ENCODE measurements around the gene ACAT1. TPM values are rescaled to one million over a fixed set of nuclear protein-coding genes. Genes with fewer than 3 reads are reported as not detected.

The ACAT1 gene
- total RNA-seq, 3 donors from 2014 or later (not counting 1 experiment from before 2014, with no cell fraction given), result 7.4 to 15.4 (median 10.9) TPM

DNA sequence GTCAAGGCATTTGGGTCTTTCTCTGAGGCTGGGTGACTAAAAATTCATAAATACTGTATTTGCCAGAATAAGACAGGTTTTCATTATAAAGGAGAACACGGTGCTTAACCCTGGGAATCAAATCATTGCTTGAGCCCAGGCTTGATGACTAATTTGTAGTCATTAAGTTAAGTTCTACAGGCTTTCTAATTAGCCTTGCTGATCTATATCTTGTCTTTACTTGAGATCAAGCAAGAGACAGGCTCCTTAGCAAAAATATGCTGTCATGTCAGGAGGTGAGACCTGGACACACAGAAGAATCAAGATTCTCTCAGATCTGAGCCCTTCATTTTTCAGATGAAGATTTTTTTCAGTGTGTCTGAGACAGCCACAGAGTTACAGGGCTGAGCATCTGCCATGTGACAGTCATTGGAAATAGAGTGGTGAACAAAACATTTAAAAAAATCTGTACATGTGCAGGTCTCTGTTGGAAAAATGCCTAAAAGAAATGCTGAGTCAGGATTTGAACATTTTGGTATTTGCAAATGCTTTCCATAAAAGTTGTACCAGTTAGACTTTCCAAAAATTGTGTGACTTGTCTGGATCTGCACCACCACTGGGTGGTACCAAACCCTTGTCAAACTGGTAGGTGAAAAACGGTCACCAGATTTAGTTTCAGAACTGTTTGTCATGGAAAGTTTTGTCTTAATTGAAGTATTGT lies 14.6 kb downstream of the ACAT1 start:
- H3K4me3 Mint-ChIP-seq, result no peak overlapping the region
- Histone ChIP-seq H3K27me3 (ENCODE audit: control insufficient read depth, insufficient read depth, low read length) (no peaks in the 10 kb centered on the region), H3K36me3 (ENCODE audit: control insufficient read depth, insufficient read depth, low read length) (peaks cover 25% of the 10 kb centered on the region), H3K9me3 (ENCODE audit: control insufficient read depth, insufficient read depth, low read length) (no peaks in the 10 kb centered on the region), H3K4me1 (ENCODE audit: control insufficient read depth, insufficient read depth, low read length) (no peaks in the 10 kb centered on the region), H3K4me3 (ENCODE audit: low read length) (no peak overlapping the region), H3K27ac (ENCODE audit: low read length) (no peak overlapping the region)
- 66% methylated on average over 2 of the region's 2 CpGs for WGBS (ENCODE audit: insufficient coverage)
- intact Hi-C loops (cut with micrococcal nuclease), result no loop called here
- TF ChIP-seq, protein P1, sequence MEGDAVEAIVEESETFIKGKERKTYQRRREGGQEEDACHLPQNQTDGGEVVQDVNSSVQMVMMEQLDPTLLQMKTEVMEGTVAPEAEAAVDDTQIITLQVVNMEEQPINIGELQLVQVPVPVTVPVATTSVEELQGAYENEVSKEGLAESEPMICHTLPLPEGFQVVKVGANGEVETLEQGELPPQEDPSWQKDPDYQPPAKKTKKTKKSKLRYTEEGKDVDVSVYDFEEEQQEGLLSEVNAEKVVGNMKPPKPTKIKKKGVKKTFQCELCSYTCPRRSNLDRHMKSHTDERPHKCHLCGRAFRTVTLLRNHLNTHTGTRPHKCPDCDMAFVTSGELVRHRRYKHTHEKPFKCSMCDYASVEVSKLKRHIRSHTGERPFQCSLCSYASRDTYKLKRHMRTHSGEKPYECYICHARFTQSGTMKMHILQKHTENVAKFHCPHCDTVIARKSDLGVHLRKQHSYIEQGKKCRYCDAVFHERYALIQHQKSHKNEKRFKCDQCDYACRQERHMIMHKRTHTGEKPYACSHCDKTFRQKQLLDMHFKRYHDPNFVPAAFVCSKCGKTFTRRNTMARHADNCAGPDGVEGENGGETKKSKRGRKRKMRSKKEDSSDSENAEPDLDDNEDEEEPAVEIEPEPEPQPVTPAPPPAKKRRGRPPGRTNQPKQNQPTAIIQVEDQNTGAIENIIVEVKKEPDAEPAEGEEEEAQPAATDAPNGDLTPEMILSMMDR (IDR thresholded peaks at IDR 0.05), result no peak
- H3K4me1 Mint-ChIP-seq, result no peaks in the 10 kb centered on the region
- H3K27me3 Mint-ChIP-seq (ENCODE audit: low read depth in 2 of 2), result no peaks in the 10 kb centered on the region
- ATAC-seq, result no peak
- H3K27ac Mint-ChIP-seq, result peak overlapping the region in 1 of 2 donors; percentile 34
- no peaks in the 10 kb centered on the region for H3K36me3 Mint-ChIP-seq
- no peaks in the 10 kb centered on the region for H3K9me3 Mint-ChIP-seq
- peak in 1 of 2 donors; percentile 48 for DNase-seq

DNA sequence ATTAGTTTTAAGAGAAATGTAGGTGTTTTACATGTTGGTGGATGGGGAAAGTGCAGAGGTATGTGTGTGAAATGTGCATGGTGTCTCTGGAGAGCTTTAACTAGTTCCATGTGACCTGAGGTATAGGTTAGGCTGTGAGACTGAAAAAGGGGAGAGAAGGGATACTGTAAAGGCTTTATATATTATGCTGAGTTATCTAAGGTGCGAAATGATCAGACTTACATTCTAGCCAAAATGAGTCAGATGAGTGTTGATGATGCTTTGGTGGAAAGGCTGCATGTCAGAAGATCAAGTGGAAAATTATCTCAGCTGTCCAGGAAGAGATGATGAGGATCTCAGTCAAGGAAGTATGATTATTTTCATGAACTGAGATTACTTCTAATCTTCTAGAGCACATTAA lies 15.8 kb downstream of the ACAT1 start:
- H3K27ac ChIP-seq (ENCODE audit: low read length), result no peak overlapping the region
- ATAC-seq (no peak), DNase-seq (no peak)
- no peaks in the 10 kb centered on the region for H3K9me3 Mint-ChIP-seq
- intact Hi-C loops (cut with micrococcal nuclease), result no loop called here
- H3K4me3 Mint-ChIP-seq, result no peak overlapping the region
- no peaks in the 10 kb centered on the region for H3K27me3 ChIP-seq (ENCODE audit: control insufficient read depth, insufficient read depth, low read length)
- no peaks in the 10 kb centered on the region for H3K36me3 Mint-ChIP-seq
- H3K27ac Mint-ChIP-seq, result peak overlapping the region; percentile 4 to 37
- no peak overlapping the region for H3K4me3 ChIP-seq (ENCODE audit: low read length)
- no peaks in the 10 kb centered on the region for H3K9me3 ChIP-seq (ENCODE audit: control insufficient read depth, insufficient read depth, low read length)
- WGBS (ENCODE audit: insufficient coverage), result 100% methylated on average over 1 of the region's 1 CpG
- no peaks in the 10 kb centered on the region for H3K4me1 ChIP-seq (ENCODE audit: control insufficient read depth, insufficient read depth, low read length)
- H3K27me3 Mint-ChIP-seq (ENCODE audit: low read depth in 2 of 2), result no peaks in the 10 kb centered on the region
- H3K4me1 Mint-ChIP-seq, result no peaks in the 10 kb centered on the region
- peaks cover 37% of the 10 kb centered on the region for H3K36me3 ChIP-seq (ENCODE audit: control insufficient read depth, insufficient read depth, low read length)
- TF ChIP-seq, protein P1 (IDR thresholded peaks at IDR 0.05), result no peak

DNA sequence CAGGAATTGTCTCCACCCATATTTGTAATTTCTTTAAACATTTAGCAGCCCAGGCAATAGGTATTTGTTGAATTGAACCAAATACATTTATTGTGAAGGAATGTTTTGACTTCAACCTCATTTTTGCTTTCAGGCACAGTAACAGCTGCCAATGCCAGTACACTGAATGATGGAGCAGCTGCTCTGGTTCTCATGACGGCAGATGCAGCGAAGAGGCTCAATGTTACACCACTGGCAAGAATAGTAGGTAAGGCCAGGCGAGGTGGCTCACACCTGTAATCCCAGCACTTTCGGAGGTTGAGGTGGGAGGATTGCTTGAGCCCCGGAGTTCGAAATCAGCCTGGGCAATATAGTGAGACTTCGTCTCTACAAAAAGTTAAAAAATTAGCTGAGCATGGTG lies 20.9 kb downstream of the ACAT1 start:
- Mint-ChIP-seq H3K27me3 (ENCODE audit: low read depth in 2 of 2) (no peaks in the 10 kb centered on the region), H3K4me3 (no peak overlapping the region), H3K36me3 (peaks cover 17% of the 10 kb centered on the region), H3K27ac (no peak overlapping the region), H3K4me1 (no peaks in the 10 kb centered on the region), H3K9me3 (no peaks in the 10 kb centered on the region)
- DNase-seq (no peak), ATAC-seq (no peak)
- H3K27ac ChIP-seq (ENCODE audit: low read length), result no peak overlapping the region
- intact Hi-C loops (cut with micrococcal nuclease), result no loop called here
- peaks cover 54% of the 10 kb centered on the region for H3K36me3 ChIP-seq (ENCODE audit: control insufficient read depth, insufficient read depth, low read length)
- H3K4me3 ChIP-seq (ENCODE audit: low read length), result no peak overlapping the region
- 98% methylated on average over 7 of the region's 7 CpGs for WGBS (ENCODE audit: insufficient coverage)
- no peaks in the 10 kb centered on the region for H3K4me1 ChIP-seq (ENCODE audit: control insufficient read depth, insufficient read depth, low read length)
- TF ChIP-seq, protein P1 (IDR thresholded peaks at IDR 0.05), result no peak
- H3K9me3 ChIP-seq (ENCODE audit: control insufficient read depth, insufficient read depth, low read length), result no peaks in the 10 kb centered on the region
- H3K27me3 ChIP-seq (ENCODE audit: control insufficient read depth, insufficient read depth, low read length), result no peaks in the 10 kb centered on the region

DNA sequence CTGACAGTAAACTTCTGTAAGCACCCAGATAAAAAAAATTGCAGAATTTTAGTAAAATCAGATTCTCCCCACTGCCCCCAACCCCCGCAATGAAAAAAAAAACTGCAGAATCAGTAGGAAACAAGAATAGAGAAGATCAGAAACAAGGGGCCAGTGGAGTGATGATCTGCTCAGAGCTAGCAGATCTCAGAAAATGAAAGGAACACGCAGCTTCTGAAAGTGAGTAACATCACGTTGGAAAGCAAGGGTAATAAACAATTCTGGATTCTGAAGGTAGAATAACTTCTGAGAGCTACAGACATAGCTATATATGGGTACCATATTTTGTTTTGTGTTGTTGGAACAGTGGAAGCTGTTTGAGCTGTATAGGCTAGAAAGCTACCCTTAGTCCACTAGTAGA lies 23.2 kb downstream of the ACAT1 start:
- Mint-ChIP-seq H3K4me3 (no peak overlapping the region), H3K4me1 (no peaks in the 10 kb centered on the region), H3K36me3 (peaks cover 37% of the 10 kb centered on the region), H3K27me3 (ENCODE audit: low read depth in 2 of 2) (no peaks in the 10 kb centered on the region), H3K27ac (peak overlapping the region; percentile 1 to 73), H3K9me3 (no peaks in the 10 kb centered on the region)
- Histone ChIP-seq H3K36me3 (ENCODE audit: control insufficient read depth, insufficient read depth, low read length) (peaks cover 68% of the 10 kb centered on the region), H3K27me3 (ENCODE audit: control insufficient read depth, insufficient read depth, low read length) (no peaks in the 10 kb centered on the region), H3K4me1 (ENCODE audit: control insufficient read depth, insufficient read depth, low read length) (no peaks in the 10 kb centered on the region), H3K4me3 (ENCODE audit: low read length) (no peak overlapping the region), H3K27ac (ENCODE audit: low read length) (no peak overlapping the region), H3K9me3 (ENCODE audit: control insufficient read depth, insufficient read depth, low read length) (no peaks in the 10 kb centered on the region)
- TF ChIP-seq, protein P1 (IDR thresholded peaks at IDR 0.05), result no peak
- DNase-seq (no peak), ATAC-seq (no peak)
- intact Hi-C loops (cut with micrococcal nuclease), result no loop called here
- 90% methylated on average over 3 of the region's 3 CpGs for WGBS (ENCODE audit: insufficient coverage)
